Activated naive CD4-positive, alpha-beta T cell treated with Interleukin-2 at 50 U/mL for 16 hours (primary cell): ENCODE data around the gene PIK3AP1.
"Not testable (repeated sequence)": the region's sequence is repeated elsewhere in the genome, so short reads cannot be mapped to it uniquely, and the experiment has no call there.

Source experiments
- DNase-seq: peaks from one replicate; pipeline ENCODE4 v3.0.0-alpha.2; 2020

The PIK3AP1 gene

DNA sequence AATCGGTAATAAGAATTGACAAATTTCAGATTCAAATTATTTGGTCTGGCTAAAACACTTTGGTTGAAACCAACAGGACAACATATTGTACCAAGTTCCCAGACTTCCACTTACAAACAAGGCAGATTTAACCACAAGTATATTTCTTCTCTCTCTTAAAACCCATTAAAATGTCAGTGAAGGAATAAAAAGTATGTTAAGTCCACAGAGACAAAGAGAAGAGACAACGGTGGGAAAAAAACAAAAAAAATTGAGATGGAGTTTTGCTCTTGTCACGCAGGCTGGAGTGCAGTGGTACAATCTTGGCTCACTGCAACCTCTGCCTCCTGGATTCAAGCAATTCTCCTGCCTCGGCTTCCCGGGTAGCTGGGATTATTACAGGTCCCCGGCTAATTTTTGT, 149.8 kb downstream of the PIK3AP1 start:
- no peak for DNase-seq

- no peak for DNase-seq
Observed at GRCh38 chr10:96568402-96568801, 151.9 kb downstream of the PIK3AP1 start.

DNA sequence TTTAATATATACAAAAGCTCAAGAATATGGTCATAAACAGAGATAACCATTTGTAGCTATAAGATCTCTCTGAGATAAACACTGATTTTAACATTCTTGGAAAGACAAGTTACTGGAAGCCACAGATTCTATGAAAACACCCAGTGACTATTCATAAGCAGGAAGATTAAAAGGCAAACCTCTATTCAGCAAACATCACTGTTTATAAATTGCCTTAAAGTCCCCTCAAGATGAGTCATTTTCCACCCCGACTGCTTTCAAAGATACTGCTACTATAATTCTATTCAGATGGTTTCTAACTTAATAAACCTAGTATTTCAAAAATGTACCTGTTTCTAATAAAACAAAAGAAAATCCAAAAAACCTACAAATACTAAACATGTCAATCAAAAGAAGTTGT, 154.5 kb downstream of the PIK3AP1 start:
- DNase-seq, result no peak

GRCh38 chr10:96560966-96561887, 159.1 kb downstream of the PIK3AP1 start:
- no peak for DNase-seq

DNA sequence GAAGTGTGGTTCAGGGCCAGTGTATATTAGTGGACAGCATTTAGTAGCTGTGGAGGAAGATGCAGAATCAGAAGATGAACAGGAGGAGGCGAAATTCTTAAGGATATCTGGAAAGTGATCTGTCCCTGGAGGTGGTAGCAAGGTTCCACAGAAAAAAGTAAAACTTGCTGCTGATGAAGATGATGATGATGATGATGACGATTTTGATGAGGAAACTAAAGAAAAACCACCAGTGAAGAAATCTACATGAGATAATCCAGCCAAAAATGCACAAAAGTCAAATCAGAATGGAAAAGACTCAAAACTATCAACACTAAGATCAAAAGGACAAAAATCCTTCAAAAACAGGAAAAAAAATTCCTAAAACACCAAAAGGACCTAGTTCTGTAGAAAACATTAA, 159.8 kb downstream of the PIK3AP1 start:
- DNase-seq, result no peak

DNA sequence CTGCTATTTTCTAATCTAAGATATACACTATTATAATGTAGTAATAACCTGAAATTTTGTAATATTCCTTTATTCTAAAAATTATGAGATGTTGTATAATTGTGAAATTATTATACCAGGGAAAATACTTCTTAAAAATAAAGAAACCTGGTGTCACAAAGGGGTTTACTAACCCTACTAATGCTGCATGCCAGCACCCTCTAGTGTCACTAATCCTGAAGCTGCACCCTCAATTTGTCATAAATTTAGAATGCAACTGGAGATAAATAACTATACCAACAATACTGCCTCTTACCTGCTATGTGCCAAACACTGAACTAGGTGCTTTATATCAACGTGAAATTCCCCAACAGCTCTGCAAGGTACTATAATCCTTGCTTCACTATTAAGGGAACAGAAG, 164.3 kb downstream of the PIK3AP1 start:
- no peak for DNase-seq

- DNase-seq, result no peak
Observed at GRCh38 chr10:96555330-96555729, 165.0 kb downstream of the PIK3AP1 start.

GRCh38 chr10:96548589-96548988, 171.7 kb downstream of the PIK3AP1 start:
- no peak for DNase-seq

GRCh38 chr10:96545558-96545957, 174.8 kb downstream of the PIK3AP1 start:
- not testable (repeated sequence) for DNase-seq
